HepG2 (cell line): ENCODE results near the gene VAMP4. TPM values are rescaled to one million over a fixed set of nuclear protein-coding genes. Genes with fewer than 3 reads are reported as not detected.

Source experiments
- ATAC-seq: fragments of 200-7000 bp; cut with Tn5 transposase; 3 replicates; pipeline ENCODE4 v1.9.1; 2020; ENCODE audit warnings: mild to moderate bottlenecking, moderate library complexity
- BruUV-seq: library from RNA; stranded (reverse); fragments of 400-500 nt; replicated peaks from 2 replicates; lab custom pipeline; 2021; lab: Mats Ljungman, UMichigan
- CTCF ChIA-PET: fragments of 300-600 bp; formaldehyde crosslinking; extraction: SDS; loops from one replicate; lab custom pipeline; 2021; ENCODE audit warnings: low total read pairs, inconsistent platforms, low intra/inter-chr PET ratio; lab: Yijun Ruan, JAX
- POLR2A ChIA-PET: fragments of 350-600 bp; sonication (Branson Sonifier 250); formaldehyde crosslinking; loops from one replicate; lab custom pipeline; 2020; ENCODE audit warnings: antibody characterized with exemption, inconsistent platforms; lab: Yijun Ruan, JAX
- DNase-seq: peaks from one replicate; pipeline ENCODE4 v3.0.0-alpha.2; 2015; ENCODE audit warnings: low spot score
- FAIRE-seq: peaks from 3 replicates; lab custom pipeline; 2011; peaks lifted over from hg19 to GRCh38; lab: Jason Lieb, UNC
- H2AFZ ChIP-seq: one replicate; pipeline ENCODE4 v1.6.1; 2011; ENCODE audit warnings: low read length, inconsistent platforms
- H3K27ac ChIP-seq: fragments of 300-600 bp; 3 replicates; pipeline ENCODE4 v1.8.0; 2011; ENCODE audit warnings: mixed run types, mild to moderate bottlenecking, mixed read lengths, low read length, inconsistent platforms; ENCODE audit not compliant: insufficient read depth; ENCODE audit errors: extremely low read length
- H3K27me3 ChIP-seq, 2 experiments: fragments of 200-600 bp in 1 of 2; 2 replicates in 1 of 2; 3 replicates in 1 of 2; pipeline versions ENCODE4 v1.6.0 to v1.8.0; 2011; ENCODE audit warnings: low read length in 2 of 2, mild to moderate bottlenecking in 2 of 2, moderate library complexity in 2 of 2, inconsistent platforms in 1 of 2; ENCODE audit not compliant: insufficient read depth in 2 of 2, control insufficient read depth in 1 of 2
- H3K36me3 ChIP-seq, 2 experiments: fragments of 200-600 bp in 1 of 2; replicated peaks in 1 of 2; 2 replicates in 1 of 2; 3 replicates in 1 of 2; pipeline versions ENCODE4 v1.5.1 to v1.8.0; 2011; ENCODE audit warnings: low read length in 2 of 2, inconsistent platforms in 1 of 2; ENCODE audit not compliant: insufficient read depth in 2 of 2, control insufficient read depth in 1 of 2
- H3K4me1 ChIP-seq: 2 replicates; pipeline ENCODE4 v1.5.1; 2012; ENCODE audit warnings: low read length, inconsistent platforms; ENCODE audit not compliant: insufficient read depth
- H3K4me2 ChIP-seq: 2 replicates; pipeline ENCODE4 v1.6.0; 2011; ENCODE audit warnings: low read depth, low read length, inconsistent platforms
- H3K4me3 ChIP-seq, 3 experiments: fragments of 200-600 bp in 1 of 3; sonication (generic), shearing (Covaris generic) in 1 of 3; replicated peaks in 1 of 3; 2 replicates each; pipeline ENCODE4 v1.5.1; 2011 to 2016; ENCODE audit warnings: low read length in 3 of 3, inconsistent platforms in 2 of 3, low read depth in 2 of 3, mild to moderate bottlenecking in 2 of 3, control low read depth in 1 of 3, mixed read lengths in 1 of 3; ENCODE audit not compliant: insufficient read depth in 1 of 3
- H3K79me2 ChIP-seq: one replicate; pipeline ENCODE4 v1.6.1; 2011; ENCODE audit warnings: low read length, inconsistent platforms; ENCODE audit not compliant: insufficient read depth
- H3K9ac ChIP-seq: 2 replicates; pipeline ENCODE4 v1.6.0; 2011; ENCODE audit warnings: mild to moderate bottlenecking, low read depth, low read length, inconsistent platforms; ENCODE audit not compliant: insufficient read depth
- H3K9me3 ChIP-seq: 2 replicates; pipeline ENCODE4 v1.5.1; 2012; ENCODE audit warnings: mild to moderate bottlenecking, low read length
- H4K20me1 ChIP-seq: 2 replicates; pipeline ENCODE4 v1.6.0; 2011; ENCODE audit warnings: inconsistent platforms, mild to moderate bottlenecking, low read length, moderate library complexity; ENCODE audit not compliant: insufficient read depth
- ATF4 ChIP-seq, 2 experiments: fragments of 450-650 bp in 1 of 2; sonication (generic) in 1 of 2; formaldehyde crosslinking; IDR thresholded peaks; 2 replicates each; pipeline versions ENCODE4 v1.5.0 to v1.8.0; 2020 to 2022; ENCODE audit warnings: mild to moderate bottlenecking in 1 of 2, missing genetic modification reagents in 1 of 2
- HINFP ChIP-seq: sonication (generic); formaldehyde crosslinking; IDR thresholded peaks from 2 replicates; pipeline ENCODE4 v1.4.0; 2020; ENCODE audit warnings: low read depth, mild to moderate bottlenecking, missing genetic modification reagents
- STAT5B ChIP-seq: sonication (generic); formaldehyde crosslinking; IDR thresholded peaks from 2 replicates; pipeline ENCODE4 v1.4.0; 2020; ENCODE audit warnings: missing genetic modification reagents
- ZNF329 ChIP-seq: sonication (generic); formaldehyde crosslinking; IDR thresholded peaks from 2 replicates; pipeline ENCODE4 v1.9.0; 2021; ENCODE audit warnings: low read depth, mild to moderate bottlenecking, missing genetic modification reagents
- ZNF441 ChIP-seq: sonication (generic); formaldehyde crosslinking; IDR thresholded peaks from 2 replicates; pipeline ENCODE4 v1.7.0; 2021; ENCODE audit warnings: missing genetic modification reagents, borderline replicate concordance
- ZNF720 ChIP-seq: sonication (generic); formaldehyde crosslinking; IDR thresholded peaks from 2 replicates; pipeline ENCODE4 v1.4.0; 2020; ENCODE audit warnings: missing genetic modification reagents
- WGBS: methylation state at CpG from one replicate; pipeline ENCODE4 v1.1.6; 2017; ENCODE audit warnings: low lambda C conversion rate; 5-methylcytosine and 5-hydroxymethylcytosine counted together
- in situ Hi-C: cut with HindIII; loops from 2 replicates; pipeline ENCODE4 v1.10.0; 2017; ENCODE audit warnings: low pct_unique_long_range_greater_than_20kb; ENCODE audit not compliant: extremely low pct_ligation_motif_present
- intact Hi-C: fragments of 100-400 bp; cut with micrococcal nuclease; formaldehyde crosslinking; loops from one replicate; pipeline ENCODE4 v1.10.0; 2022; ENCODE audit not compliant: unreplicated experiment
- polyA plus RNA-seq, 8 experiments: library from polyadenylated mRNA; depleted of rRNA in 3 of 8; stranded (reverse) in 7 of 8; unstranded in 1 of 8; fragments of >200 nt; fragmentation: Illumina TruSeq in 4 of 8; extraction: Trizol in 4 of 8; gene quantifications; 2 replicates each; pipeline versions ENCODE4 v1.2.1 to v1.2.3, GENCODE V29; 2011 to 2016; ENCODE audit warnings: low read depth in 4 of 8, missing spikeins in 1 of 8, mixed read lengths in 1 of 8; ENCODE audit not compliant: insufficient read depth in 1 of 8
- total RNA-seq, 5 experiments: library from RNA; depleted of rRNA; stranded (reverse); fragments of >200 nt; fragmentation: Illumina TruSeq; extraction: Trizol; gene quantifications; 2 replicates each; pipeline ENCODE4 v1.2.3, GENCODE V29; 2016; ENCODE audit warnings: low read depth in 1 of 5

VAMP4 gene
- total and polyA plus RNA-seq, 2 of the 13 experiments (the other 11 are each of a cell fraction or from before 2014, with no cell fraction given), result 1.4 to 2.0 TPM

- no peaks in the 10 kb centered on the region for H3K9me3 ChIP-seq
- H3K27ac ChIP-seq, result no peak overlapping the region
- ATAC-seq, result no peak
- no peaks in the 10 kb centered on the region for H3K79me2 ChIP-seq
- H3K9ac ChIP-seq, result no peak overlapping the region
- intact Hi-C loops (no loop called here), in situ Hi-C loops (no loop called here)
- H3K36me3 ChIP-seq, result no peaks in the 10 kb centered on the region
- no peak for DNase-seq
- H4K20me1 ChIP-seq, result no peaks in the 10 kb centered on the region
- ChIA-PET CTCF (no interaction called here), POLR2A (no interaction called here)
- no peak for FAIRE-seq
- TF ChIP-seq HINFP (CRISPR knock-in tag), result no peak
- 30% methylated on average over 3 of the region's 3 CpGs for WGBS
- no peaks in the 10 kb centered on the region; a peak in 1 of 5 replicates for H3K27me3 ChIP-seq
- H3K4me3 ChIP-seq, result no peak overlapping the region
- no TSS peak for BruUV-seq
- no peak overlapping the region for H3K4me2 ChIP-seq
- H2AFZ ChIP-seq, result no peak overlapping the region
- no peaks in the 10 kb centered on the region for H3K4me1 ChIP-seq
Observed at GRCh38 chr1:171674431-171675405, 67.1 kb downstream of the VAMP4 start.

GRCh38 chr1:171670739-171671138 is 71.1 kb downstream of the VAMP4 start:
- 93% methylated on average over 3 of the region's 28 CpGs for WGBS
- Histone ChIP-seq H3K9ac (no peak overlapping the region), H3K36me3 (no peaks in the 10 kb centered on the region), H3K4me3 (no peak overlapping the region), H3K4me1 (no peaks in the 10 kb centered on the region), H3K4me2 (no peak overlapping the region), H3K27ac (no peak overlapping the region), H3K27me3 (no peaks in the 10 kb centered on the region; a peak in 2 of 5 replicates), H3K79me2 (no peaks in the 10 kb centered on the region), H2AFZ (no peak overlapping the region), H4K20me1 (no peaks in the 10 kb centered on the region), H3K9me3 (no peaks in the 10 kb centered on the region)
- no peak for ATAC-seq
- intact Hi-C loops, result no loop called here
- DNase-seq, result no peak
- no TSS peak for BruUV-seq
- in situ Hi-C loops, result no loop called here
- CTCF ChIA-PET, result no interaction called here
- no peak for FAIRE-seq
- TF ChIP-seq ZNF441 (CRISPR knock-in tag), result no peak
- no peak for TF ChIP-seq ZNF329 (CRISPR knock-in tag)
- TF ChIP-seq ATF4 (CRISPR knock-in tag; IDR thresholded peaks at IDR 0.05), result no peak
- no peak for TF ChIP-seq STAT5B (CRISPR knock-in tag)
- no peak for TF ChIP-seq ZNF720 (CRISPR knock-in tag)
- POLR2A ChIA-PET, result no interaction called here
